Keratinocyte (primary cell): ENCODE measurements around the gene RAMAC. TPM values are rescaled to one million over a fixed set of nuclear protein-coding genes. Genes with fewer than 3 reads are reported as not detected.

Experiments used
- DNase-seq: peaks from one replicate; pipeline ENCODE4 v3.0.0-alpha.2; 2011; ENCODE audit warnings: low read depth, missing footprints, low spot score
- FAIRE-seq: peaks from 2 replicates; lab custom pipeline; 2011; peaks lifted over from hg19 to GRCh38; lab: Jason Lieb, UNC
- H2AFZ ChIP-seq: 2 replicates; pipeline ENCODE4 v1.6.0; 2012; ENCODE audit warnings: low read length, control low read depth, inconsistent platforms; ENCODE audit not compliant: control insufficient read depth
- H3K27ac ChIP-seq: 2 replicates; pipeline ENCODE4 v1.5.1; 2011; ENCODE audit warnings: low read length; ENCODE audit not compliant: control insufficient read depth, insufficient read depth
- H3K27me3 ChIP-seq: 3 replicates; pipeline ENCODE4 v1.6.0; 2011; ENCODE audit warnings: low read length; ENCODE audit not compliant: control insufficient read depth, insufficient read depth; ENCODE audit errors: extremely low read depth
- H3K36me3 ChIP-seq, 2 experiments: 2 replicates in 1 of 2; 3 replicates in 1 of 2; pipeline ENCODE4 v1.5.1; 2011; ENCODE audit warnings: low read length in 2 of 2, mild to moderate bottlenecking in 1 of 2; ENCODE audit not compliant: control insufficient read depth in 2 of 2, insufficient read depth in 2 of 2; ENCODE audit errors: extremely low read depth in 1 of 2
- H3K4me1 ChIP-seq: 3 replicates; pipeline ENCODE4 v1.5.1; 2011; ENCODE audit warnings: low read length; ENCODE audit not compliant: control insufficient read depth, insufficient read depth; ENCODE audit errors: extremely low read depth
- H3K4me2 ChIP-seq: 3 replicates; pipeline ENCODE4 v1.6.0; 2011; ENCODE audit warnings: low read depth, low read length; ENCODE audit not compliant: control insufficient read depth, insufficient read depth; ENCODE audit errors: extremely low read depth
- H3K4me3 ChIP-seq, 3 experiments: fragments of 200-600 bp in 1 of 3; sonication (generic) in 1 of 3; 2 replicates in 2 of 3; 3 replicates in 1 of 3; pipeline ENCODE4 v1.5.1; 2011 to 2016; ENCODE audit warnings: low read length in 3 of 3, mild to moderate bottlenecking in 3 of 3, control low read depth in 2 of 3, inconsistent platforms in 1 of 3, low read depth in 1 of 3, mixed read lengths in 1 of 3, mixed run types in 1 of 3, moderate library complexity in 1 of 3; ENCODE audit not compliant: control insufficient read depth in 2 of 3, insufficient read depth in 2 of 3; ENCODE audit errors: extremely low read depth in 1 of 3
- H3K79me2 ChIP-seq: 2 replicates; pipeline ENCODE4 v1.6.0; 2012; ENCODE audit warnings: low read length; ENCODE audit not compliant: control insufficient read depth, insufficient read depth
- H3K9ac ChIP-seq: 3 replicates; pipeline ENCODE4 v1.6.0; 2011; ENCODE audit warnings: low read length; ENCODE audit not compliant: control insufficient read depth, insufficient read depth; ENCODE audit errors: extremely low read depth
- H3K9me1 ChIP-seq: 3 replicates; pipeline ENCODE4 v1.6.0; 2011; ENCODE audit warnings: low read length; ENCODE audit not compliant: control insufficient read depth, insufficient read depth; ENCODE audit errors: extremely low read depth
- H3K9me3 ChIP-seq: 2 replicates; pipeline ENCODE4 v1.5.1; 2012; ENCODE audit warnings: low read depth, low read length; ENCODE audit not compliant: control insufficient read depth
- H4K20me1 ChIP-seq: 3 replicates; pipeline ENCODE4 v1.6.0; 2011; ENCODE audit warnings: low read length; ENCODE audit not compliant: control insufficient read depth, insufficient read depth; ENCODE audit errors: extremely low read depth
- CTCF ChIP-seq, 3 experiments: IDR thresholded peaks in 1 of 3; conservative IDR thresholded peaks in 1 of 3; optimal IDR thresholded peaks in 1 of 3; 2 replicates in 2 of 3; 3 replicates in 1 of 3; pipeline versions ENCODE3 to v1.5.1; 2011; ENCODE audit warnings: low read length in 3 of 3, mild to moderate bottlenecking in 3 of 3, moderate library complexity in 2 of 3, control low read depth in 1 of 3, inconsistent platforms in 1 of 3; ENCODE audit not compliant: insufficient read depth in 2 of 3; ENCODE audit errors: extremely low read depth in 1 of 3
- EZH2 ChIP-seq: IDR thresholded peaks from one replicate; pipeline ENCODE4 v1.6.1; 2012; ENCODE audit warnings: inconsistent platforms, mild to moderate bottlenecking, low read length, moderate library complexity
- dilution Hi-C: fragments of 300-500 bp; cut with MboI; formaldehyde crosslinking; loops from one replicate; pipeline ENCODE4 v1.7.0; 2020; ENCODE audit warnings: low sequenced_read_pairs; ENCODE audit not compliant: extremely low pct_ligation_motif_present
- polyA plus RNA-seq, 5 experiments: library from polyadenylated mRNA; depleted of rRNA in 3 of 5; stranded (reverse) in 3 of 5; stranded (forward) in 1 of 5; unstranded in 1 of 5; fragments of >200 nt; gene quantifications; 1 replicate in 1 of 5; 2 replicates in 3 of 5; 3 replicates in 1 of 5; pipeline versions ENCODE4 v1.2.1 to v1.2.3, GENCODE V29; 2011 to 2012; ENCODE audit warnings: missing spikeins in 2 of 5, low read depth in 1 of 5, low replicate concordance in 1 of 5

Gene RAMAC
- polyA plus RNA-seq, 1 donor (not counting 4 experiments of a cell fraction or from before 2014, with no cell fraction given) = 35.3 TPM

GRCh38 chr15:82995938-82996337 lies 9.9 kb downstream of the RAMAC start:
- dilution Hi-C loops = no loop called here
- FAIRE-seq = no peak
- Histone ChIP-seq H4K20me1 (no peaks in the 10 kb centered on the region), H3K4me2 (no peak overlapping the region), H3K4me3 (no peak overlapping the region), H3K27ac (no peak overlapping the region), H3K4me1 (no peaks in the 10 kb centered on the region), H3K36me3 (peaks cover 0 to under 1% of the 10 kb centered on the region in 2 experiments), H3K9me1 (no peaks in the 10 kb centered on the region), H3K27me3 (no peaks in the 10 kb centered on the region), H3K9me3 (no peaks in the 10 kb centered on the region), H2AFZ (no peak overlapping the region), H3K79me2 (no peaks in the 10 kb centered on the region), H3K9ac (no peak overlapping the region)
- no peak for TF ChIP-seq EZH2
- TF ChIP-seq CTCF (optimal IDR thresholded peaks at IDR 0.05 in 1 of 3, IDR thresholded peaks at IDR 0.05 in 1 of 3, conservative IDR thresholded peaks at IDR 0.05 in 1 of 3; ENCODE audit: extremely low read depth in 1 of 3, insufficient read depth in 2 of 3, low read length in 3 of 3) = no peak
- DNase-seq = no peak

GRCh38 chr15:82999426-82999825 lies 13.4 kb downstream of the RAMAC start:
- H3K4me1 ChIP-seq = no peaks in the 10 kb centered on the region
- H3K79me2 ChIP-seq = no peaks in the 10 kb centered on the region
- no peak for TF ChIP-seq EZH2
- no peaks in the 10 kb centered on the region for H4K20me1 ChIP-seq
- H3K27me3 ChIP-seq = no peaks in the 10 kb centered on the region
- FAIRE-seq (no peak), DNase-seq (no peak)
- H3K4me3 ChIP-seq = no peak overlapping the region
- dilution Hi-C loops = no loop called here
- no peaks in the 10 kb centered on the region for H3K36me3 ChIP-seq
- H3K9me3 ChIP-seq = no peaks in the 10 kb centered on the region
- H3K4me2 ChIP-seq = no peak overlapping the region
- H3K9ac ChIP-seq = no peak overlapping the region
- H3K27ac ChIP-seq = no peak overlapping the region
- no peaks in the 10 kb centered on the region for H3K9me1 ChIP-seq
- no peak overlapping the region for H2AFZ ChIP-seq
